ENCODE results near the gene B4GALT1. TPM values are rescaled to one million over a fixed set of nuclear protein-coding genes. Genes with fewer than 3 reads are reported as not detected.

B4GALT1 gene
- total RNA-seq, 1 experiment from 2014 or later, result 31.4 TPM

DNA sequence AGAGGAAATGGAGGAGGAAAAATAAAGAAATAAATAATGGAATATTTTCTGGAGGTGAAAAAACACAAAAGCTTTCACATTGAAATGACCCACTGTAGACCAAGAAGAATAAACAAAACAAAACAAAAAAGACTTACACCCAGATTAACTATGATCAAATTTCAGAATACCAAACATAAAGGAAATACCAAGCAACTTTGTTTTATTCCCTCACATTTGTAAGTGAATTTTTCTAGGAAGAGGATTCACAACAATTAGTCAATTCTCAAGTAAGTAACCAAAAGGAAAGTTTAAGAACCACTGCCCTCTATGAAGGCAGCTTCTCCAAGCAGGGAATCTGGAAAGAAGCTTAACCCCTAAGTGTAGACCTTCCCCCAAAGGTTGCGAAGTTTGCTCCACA is 29.6 kb upstream of the B4GALT1 start:
- no peak for TF ChIP-seq YY1 (IDR thresholded peaks at IDR 0.05; ENCODE audit: extremely low read depth, insufficient replicate concordance, low read depth, low read length)
- TF ChIP-seq ZFX (IDR thresholded peaks at IDR 0.05), result no peak
- TF ChIP-seq POLR2AphosphoS5 (IDR thresholded peaks at IDR 0.05; ENCODE audit: low read depth, low read length), result no peak
- no peak for TF ChIP-seq ZNF274 (IDR thresholded peaks at IDR 0.05; ENCODE audit: low read depth, low read length)
- no peak for TF ChIP-seq TCF7L2 (IDR thresholded peaks at IDR 0.05; ENCODE audit: borderline replicate concordance, extremely low read depth, insufficient read depth, insufficient read length)
- TF ChIP-seq, protein P1, sequence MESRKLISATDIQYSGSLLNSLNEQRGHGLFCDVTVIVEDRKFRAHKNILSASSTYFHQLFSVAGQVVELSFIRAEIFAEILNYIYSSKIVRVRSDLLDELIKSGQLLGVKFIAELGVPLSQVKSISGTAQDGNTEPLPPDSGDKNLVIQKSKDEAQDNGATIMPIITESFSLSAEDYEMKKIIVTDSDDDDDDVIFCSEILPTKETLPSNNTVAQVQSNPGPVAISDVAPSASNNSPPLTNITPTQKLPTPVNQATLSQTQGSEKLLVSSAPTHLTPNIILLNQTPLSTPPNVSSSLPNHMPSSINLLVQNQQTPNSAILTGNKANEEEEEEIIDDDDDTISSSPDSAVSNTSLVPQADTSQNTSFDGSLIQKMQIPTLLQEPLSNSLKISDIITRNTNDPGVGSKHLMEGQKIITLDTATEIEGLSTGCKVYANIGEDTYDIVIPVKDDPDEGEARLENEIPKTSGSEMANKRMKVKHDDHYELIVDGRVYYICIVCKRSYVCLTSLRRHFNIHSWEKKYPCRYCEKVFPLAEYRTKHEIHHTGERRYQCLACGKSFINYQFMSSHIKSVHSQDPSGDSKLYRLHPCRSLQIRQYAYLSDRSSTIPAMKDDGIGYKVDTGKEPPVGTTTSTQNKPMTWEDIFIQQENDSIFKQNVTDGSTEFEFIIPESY (IDR thresholded peaks at IDR 0.05; ENCODE audit: extremely low read depth, insufficient replicate concordance, low read length), result no peak
- TF ChIP-seq SRF (IDR thresholded peaks at IDR 0.05; ENCODE audit: low read depth), result no peak
- TF ChIP-seq SP1 (IDR thresholded peaks at IDR 0.05; ENCODE audit: low read depth), result no peak
- TF ChIP-seq, protein P2, sequence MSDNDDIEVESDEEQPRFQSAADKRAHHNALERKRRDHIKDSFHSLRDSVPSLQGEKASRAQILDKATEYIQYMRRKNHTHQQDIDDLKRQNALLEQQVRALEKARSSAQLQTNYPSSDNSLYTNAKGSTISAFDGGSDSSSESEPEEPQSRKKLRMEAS (IDR thresholded peaks at IDR 0.05), result no peak
- TF ChIP-seq, protein P3, sequence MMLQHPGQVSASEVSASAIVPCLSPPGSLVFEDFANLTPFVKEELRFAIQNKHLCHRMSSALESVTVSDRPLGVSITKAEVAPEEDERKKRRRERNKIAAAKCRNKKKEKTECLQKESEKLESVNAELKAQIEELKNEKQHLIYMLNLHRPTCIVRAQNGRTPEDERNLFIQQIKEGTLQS (IDR thresholded peaks at IDR 0.05), result no peak
- TF ChIP-seq, protein P4, sequence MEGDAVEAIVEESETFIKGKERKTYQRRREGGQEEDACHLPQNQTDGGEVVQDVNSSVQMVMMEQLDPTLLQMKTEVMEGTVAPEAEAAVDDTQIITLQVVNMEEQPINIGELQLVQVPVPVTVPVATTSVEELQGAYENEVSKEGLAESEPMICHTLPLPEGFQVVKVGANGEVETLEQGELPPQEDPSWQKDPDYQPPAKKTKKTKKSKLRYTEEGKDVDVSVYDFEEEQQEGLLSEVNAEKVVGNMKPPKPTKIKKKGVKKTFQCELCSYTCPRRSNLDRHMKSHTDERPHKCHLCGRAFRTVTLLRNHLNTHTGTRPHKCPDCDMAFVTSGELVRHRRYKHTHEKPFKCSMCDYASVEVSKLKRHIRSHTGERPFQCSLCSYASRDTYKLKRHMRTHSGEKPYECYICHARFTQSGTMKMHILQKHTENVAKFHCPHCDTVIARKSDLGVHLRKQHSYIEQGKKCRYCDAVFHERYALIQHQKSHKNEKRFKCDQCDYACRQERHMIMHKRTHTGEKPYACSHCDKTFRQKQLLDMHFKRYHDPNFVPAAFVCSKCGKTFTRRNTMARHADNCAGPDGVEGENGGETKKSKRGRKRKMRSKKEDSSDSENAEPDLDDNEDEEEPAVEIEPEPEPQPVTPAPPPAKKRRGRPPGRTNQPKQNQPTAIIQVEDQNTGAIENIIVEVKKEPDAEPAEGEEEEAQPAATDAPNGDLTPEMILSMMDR (IDR thresholded peaks at IDR 0.05 in 2 of 3, conservative IDR thresholded peaks at IDR 0.05 in 1 of 3; ENCODE audit: borderline replicate concordance in 1 of 3, insufficient read depth in 1 of 3, low read depth in 2 of 3, low read length in 2 of 3), result no peak
- TF ChIP-seq, protein P5, sequence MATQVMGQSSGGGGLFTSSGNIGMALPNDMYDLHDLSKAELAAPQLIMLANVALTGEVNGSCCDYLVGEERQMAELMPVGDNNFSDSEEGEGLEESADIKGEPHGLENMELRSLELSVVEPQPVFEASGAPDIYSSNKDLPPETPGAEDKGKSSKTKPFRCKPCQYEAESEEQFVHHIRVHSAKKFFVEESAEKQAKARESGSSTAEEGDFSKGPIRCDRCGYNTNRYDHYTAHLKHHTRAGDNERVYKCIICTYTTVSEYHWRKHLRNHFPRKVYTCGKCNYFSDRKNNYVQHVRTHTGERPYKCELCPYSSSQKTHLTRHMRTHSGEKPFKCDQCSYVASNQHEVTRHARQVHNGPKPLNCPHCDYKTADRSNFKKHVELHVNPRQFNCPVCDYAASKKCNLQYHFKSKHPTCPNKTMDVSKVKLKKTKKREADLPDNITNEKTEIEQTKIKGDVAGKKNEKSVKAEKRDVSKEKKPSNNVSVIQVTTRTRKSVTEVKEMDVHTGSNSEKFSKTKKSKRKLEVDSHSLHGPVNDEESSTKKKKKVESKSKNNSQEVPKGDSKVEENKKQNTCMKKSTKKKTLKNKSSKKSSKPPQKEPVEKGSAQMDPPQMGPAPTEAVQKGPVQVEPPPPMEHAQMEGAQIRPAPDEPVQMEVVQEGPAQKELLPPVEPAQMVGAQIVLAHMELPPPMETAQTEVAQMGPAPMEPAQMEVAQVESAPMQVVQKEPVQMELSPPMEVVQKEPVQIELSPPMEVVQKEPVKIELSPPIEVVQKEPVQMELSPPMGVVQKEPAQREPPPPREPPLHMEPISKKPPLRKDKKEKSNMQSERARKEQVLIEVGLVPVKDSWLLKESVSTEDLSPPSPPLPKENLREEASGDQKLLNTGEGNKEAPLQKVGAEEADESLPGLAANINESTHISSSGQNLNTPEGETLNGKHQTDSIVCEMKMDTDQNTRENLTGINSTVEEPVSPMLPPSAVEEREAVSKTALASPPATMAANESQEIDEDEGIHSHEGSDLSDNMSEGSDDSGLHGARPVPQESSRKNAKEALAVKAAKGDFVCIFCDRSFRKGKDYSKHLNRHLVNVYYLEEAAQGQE (IDR thresholded peaks at IDR 0.05; ENCODE audit: low read depth), result no peak
- no peak for TF ChIP-seq POLR2A (IDR thresholded peaks at IDR 0.05; ENCODE audit: borderline replicate concordance, extremely low read depth, insufficient read depth, insufficient read length)
- ChIA-PET CTCF (no interaction called here), POLR2A (no interaction called here)

More for the DNA sequence above, 29.6 kb upstream of the B4GALT1 start:
- Histone ChIP-seq H3K36me3 (ENCODE audit: control insufficient read depth in 1 of 2, insufficient read depth in 2 of 2, low read length in 2 of 2) (no peaks in the 10 kb centered on the region), H3K9ac (ENCODE audit: low read length) (no peak overlapping the region), H3K4me1 (ENCODE audit: control insufficient read depth in 1 of 2, insufficient read depth in 2 of 2, low read length in 2 of 2) (peaks cover 2 to 7% of the 10 kb centered on the region in 2 experiments; a peak in 3 of 4 replicates), H3K9me2 (ENCODE audit: insufficient read depth) (no peaks in the 10 kb centered on the region), H3K4me2 (ENCODE audit: low read length) (no peak overlapping the region), H3K27me3 (ENCODE audit: insufficient read depth, low read length) (no peaks in the 10 kb centered on the region), H3K79me2 (ENCODE audit: insufficient read depth, low read length) (no peaks in the 10 kb centered on the region), H2AFZ (ENCODE audit: low read depth, low read length, poor library complexity, severe bottlenecking) (no peak overlapping the region), H3K9me3 (ENCODE audit: control insufficient read depth in 1 of 2, insufficient read depth in 1 of 2, low read depth in 1 of 2, low read length in 2 of 2) (no peaks in the 10 kb centered on the region), H3K4me3 (replicated peaks in 1 of 2; ENCODE audit: low read depth in 1 of 2, low read length in 2 of 2) (no peak overlapping the region), H4K20me1 (ENCODE audit: insufficient read depth) (no peaks in the 10 kb centered on the region), H3K27ac (ENCODE audit: low read depth, low read length) (no peak overlapping the region)
- DNase-seq (ENCODE audit: low read depth, low spot score), result no peak
- no TSS peak for BruUV-seq (replicated peaks)
- no peak for ATAC-seq
- intact Hi-C loops (cut with micrococcal nuclease), result no loop called here
- RAD21 ChIA-PET (ENCODE audit: low non-redundant PET in 1 of 2, low total read pairs in 2 of 2, uncharacterized antibody in 2 of 2, unreplicated experiment in 2 of 2), result no interaction called here

Measured in HCT116 (cell line).